ENCODE measurements around the gene UGT1A10.

GRCh38 chr2:233638836-233639235 lies 2.6 kb downstream of the UGT1A10 start:
- TF ChIP-seq, protein P1, sequence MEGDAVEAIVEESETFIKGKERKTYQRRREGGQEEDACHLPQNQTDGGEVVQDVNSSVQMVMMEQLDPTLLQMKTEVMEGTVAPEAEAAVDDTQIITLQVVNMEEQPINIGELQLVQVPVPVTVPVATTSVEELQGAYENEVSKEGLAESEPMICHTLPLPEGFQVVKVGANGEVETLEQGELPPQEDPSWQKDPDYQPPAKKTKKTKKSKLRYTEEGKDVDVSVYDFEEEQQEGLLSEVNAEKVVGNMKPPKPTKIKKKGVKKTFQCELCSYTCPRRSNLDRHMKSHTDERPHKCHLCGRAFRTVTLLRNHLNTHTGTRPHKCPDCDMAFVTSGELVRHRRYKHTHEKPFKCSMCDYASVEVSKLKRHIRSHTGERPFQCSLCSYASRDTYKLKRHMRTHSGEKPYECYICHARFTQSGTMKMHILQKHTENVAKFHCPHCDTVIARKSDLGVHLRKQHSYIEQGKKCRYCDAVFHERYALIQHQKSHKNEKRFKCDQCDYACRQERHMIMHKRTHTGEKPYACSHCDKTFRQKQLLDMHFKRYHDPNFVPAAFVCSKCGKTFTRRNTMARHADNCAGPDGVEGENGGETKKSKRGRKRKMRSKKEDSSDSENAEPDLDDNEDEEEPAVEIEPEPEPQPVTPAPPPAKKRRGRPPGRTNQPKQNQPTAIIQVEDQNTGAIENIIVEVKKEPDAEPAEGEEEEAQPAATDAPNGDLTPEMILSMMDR (IDR thresholded peaks at IDR 0.05; ENCODE audit: borderline replicate concordance, extremely low read depth, low read length, poor library complexity, severe bottlenecking), result no peak
- TF ChIP-seq EZH2 (IDR thresholded peaks at IDR 0.05; ENCODE audit: borderline replicate concordance, low read depth, low read length, severe bottlenecking), result no peak
